NCI-H446 (cell line): ENCODE results near the gene C1D.
"Not testable (repeated sequence)": the region's sequence is repeated elsewhere in the genome, so short reads cannot be mapped to it uniquely, and the experiment has no call there.

Experiments used
- DNase-seq, 2 experiments: peaks; one replicate each; lab custom pipeline; 2025; lab: John Stamatoyannopoulos, UW

Gene C1D

DNA sequence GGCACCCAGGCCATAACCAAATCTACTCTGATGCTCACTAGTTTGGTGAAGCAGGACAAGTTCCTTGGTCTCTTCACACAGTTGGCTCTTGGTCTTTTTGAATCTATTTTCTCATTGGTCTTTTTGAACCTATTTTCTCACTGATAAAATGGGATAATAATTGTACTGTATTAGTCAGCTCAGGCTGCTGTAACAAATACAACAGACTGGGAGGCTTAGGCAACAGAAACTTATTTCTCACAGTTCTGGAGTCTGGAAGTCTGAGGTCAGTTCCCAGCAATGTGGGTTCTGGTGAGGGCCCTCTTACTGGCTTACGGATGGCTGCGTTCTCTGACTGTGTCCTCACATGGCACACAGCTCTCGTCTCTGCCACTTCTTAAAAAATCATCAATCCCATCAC, 63.5 kb downstream of the C1D start:
- DNase-seq: no peak

DNA sequence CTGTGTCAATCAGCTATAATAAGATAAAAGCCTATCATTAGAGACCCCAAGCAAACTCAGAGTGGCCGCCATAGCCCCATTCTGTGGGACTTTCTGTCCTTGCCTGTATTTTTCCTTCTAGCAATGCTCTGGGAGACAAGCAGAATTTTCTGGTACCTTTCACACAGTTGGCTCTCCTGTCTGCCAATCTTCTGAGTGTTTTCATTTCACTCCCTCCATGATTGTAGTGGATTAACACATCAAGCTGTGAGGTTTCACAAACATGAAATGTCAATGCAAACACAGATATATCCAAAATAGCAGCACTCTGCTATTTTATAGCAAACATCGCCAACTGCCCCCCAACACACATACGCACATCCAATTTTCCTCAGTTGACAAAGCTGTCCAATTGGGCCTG, 64.9 kb downstream of the C1D start:
- no peak for DNase-seq

DNA sequence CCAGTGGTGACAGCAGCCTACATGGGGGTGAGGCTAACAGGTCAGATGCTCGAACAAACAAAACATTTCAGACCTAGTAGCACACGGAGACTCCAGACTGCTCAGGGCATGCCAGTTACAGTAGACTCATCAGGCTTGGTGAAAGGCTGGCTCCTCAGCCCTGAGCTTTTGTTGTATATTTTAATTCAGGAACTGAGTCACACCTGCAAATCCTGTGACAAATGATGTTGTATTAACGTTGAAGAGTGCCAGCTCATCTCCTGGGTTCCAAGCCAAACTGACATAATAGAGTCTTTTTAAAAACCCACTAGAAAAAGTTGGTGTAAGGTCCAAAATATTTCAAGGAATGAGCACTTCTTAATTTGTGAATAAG, 65.3 kb downstream of the C1D start:
- DNase-seq: no peak

- DNase-seq: no peak
Observed at GRCh38 chr2:67996772-67997527, 65.9 kb downstream of the C1D start.

DNA sequence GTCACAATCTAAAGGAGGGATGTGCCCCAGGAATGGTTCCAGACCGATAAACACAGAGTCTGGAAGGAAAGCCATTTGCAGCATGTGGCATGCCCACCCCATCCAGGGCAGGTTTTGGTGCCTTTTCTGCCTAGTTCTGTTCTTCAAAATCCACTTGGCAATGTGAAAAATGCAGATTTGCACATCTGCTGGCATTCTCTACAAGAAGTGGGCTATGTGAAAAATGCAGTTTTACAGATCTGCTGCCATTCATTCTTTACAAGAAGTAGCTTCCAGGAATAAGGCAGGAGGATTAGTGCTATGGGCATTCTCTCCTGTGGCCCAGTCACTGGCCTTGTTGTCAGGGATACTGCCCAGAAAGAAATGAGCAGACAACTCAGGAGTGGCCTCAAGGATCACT, 68.1 kb downstream of the C1D start:
- DNase-seq: no peak

- not testable (repeated sequence) for DNase-seq
Observed at GRCh38 chr2:67994069-67994468, 68.7 kb downstream of the C1D start.

- no peak for DNase-seq
Observed at GRCh38 chr2:67993329-67993728, 69.5 kb downstream of the C1D start.

GRCh38 chr2:67991456-67991855, 71.3 kb downstream of the C1D start:
- no peak for DNase-seq
